H1 (cell line): ENCODE results near the gene ALDH1A3. TPM values are rescaled to one million over a fixed set of nuclear protein-coding genes. Genes with fewer than 3 reads are reported as not detected.

ENCODE experiments used
- CTCF ChIA-PET: fragments of 300-600 bp; sonication (Branson Sonifier 250); formaldehyde crosslinking; loops from one replicate; lab custom pipeline; 2021; ENCODE audit not compliant: partially characterized antibody; lab: Charles Lee
- POLR2A ChIA-PET: fragments of 300-600 bp; sonication (Branson Sonifier 250); formaldehyde crosslinking; loops from one replicate; lab custom pipeline; 2021; ENCODE audit warnings: inconsistent platforms; ENCODE audit not compliant: partially characterized antibody; lab: Charles Lee
- DNase-seq, 2 experiments: peaks; one replicate each; pipeline versions ENCODE4 v3.0.0 to v3.0.0-alpha.2; 2010 to 2022; ENCODE audit warnings: low spot score in 2 of 2, low read depth in 1 of 2, mixed read lengths in 1 of 2
- FAIRE-seq: peaks from 2 replicates; lab custom pipeline; 2011; peaks lifted over from hg19 to GRCh38; lab: Jason Lieb, UNC
- H2AFZ ChIP-seq: 2 replicates; pipeline ENCODE4 v1.8.1; 2012; ENCODE audit warnings: low read length, inconsistent platforms
- H2AK5ac ChIP-seq: 2 replicates; pipeline ENCODE4 v1.6.1; 2013; ENCODE audit warnings: low read depth, low read length
- H2BK120ac ChIP-seq: replicated peaks from 2 replicates; pipeline ENCODE3; 2013; ENCODE audit warnings: low read depth, low read length, inconsistent platforms
- H2BK12ac ChIP-seq: 2 replicates; pipeline ENCODE4 v1.6.1; 2013; ENCODE audit warnings: low read depth, low read length
- H2BK15ac ChIP-seq: 2 replicates; pipeline ENCODE4 v1.6.1; 2013; ENCODE audit warnings: low read length
- H2BK20ac ChIP-seq: 2 replicates; pipeline ENCODE4 v1.6.1; 2013; ENCODE audit warnings: low read length
- H2BK5ac ChIP-seq: 2 replicates; pipeline ENCODE4 v1.6.1; 2013; ENCODE audit warnings: low read depth, low read length
- H3K14ac ChIP-seq: 2 replicates; pipeline ENCODE4 v1.6.1; 2013; ENCODE audit warnings: inconsistent platforms; ENCODE audit not compliant: insufficient read length
- H3K18ac ChIP-seq: 2 replicates; pipeline ENCODE4 v1.6.1; 2013; ENCODE audit warnings: low read length; ENCODE audit errors: extremely low read depth
- H3K23ac ChIP-seq: 2 replicates; pipeline ENCODE4 v1.6.1; 2013; ENCODE audit warnings: inconsistent platforms; ENCODE audit not compliant: insufficient read length
- H3K23me2 ChIP-seq: 2 replicates; pipeline ENCODE4 v1.6.1; 2013; ENCODE audit warnings: low read depth, low read length
- H3K27ac ChIP-seq: 2 replicates; pipeline ENCODE4 v1.6.1; 2011; ENCODE audit warnings: low read depth, low read length, inconsistent platforms
- H3K27me3 ChIP-seq, 4 experiments: replicated peaks in 1 of 4; 1 replicate in 1 of 4; 2 replicates in 3 of 4; pipeline versions ENCODE4 v1.6.1 to v1.8.1; 2011 to 2013; ENCODE audit warnings: low read length in 3 of 4, mild to moderate bottlenecking in 3 of 4, inconsistent platforms in 2 of 4, mixed read lengths in 2 of 4, moderate library complexity in 1 of 4; ENCODE audit not compliant: control insufficient read depth in 3 of 4, insufficient read depth in 3 of 4; ENCODE audit errors: extremely low read depth in 1 of 4
- H3K36me3 ChIP-seq, 4 experiments: 2 replicates each; pipeline versions ENCODE4 v1.6.1 to v1.8.1; 2011 to 2013; ENCODE audit warnings: mild to moderate bottlenecking in 4 of 4, low read length in 3 of 4, moderate library complexity in 2 of 4, control low read depth in 1 of 4, inconsistent platforms in 1 of 4; ENCODE audit not compliant: insufficient read depth in 4 of 4, control insufficient read depth in 2 of 4
- H3K4ac ChIP-seq: replicated peaks from 2 replicates; pipeline ENCODE3; 2013; ENCODE audit warnings: low read length, low read depth, mixed read lengths, inconsistent platforms; ENCODE audit not compliant: insufficient read length
- H3K4me1 ChIP-seq, 4 experiments: replicated peaks in 1 of 4; 1 replicate in 1 of 4; 2 replicates in 3 of 4; pipeline versions ENCODE4 v1.6.1 to v1.8.1; 2011 to 2013; ENCODE audit warnings: low read length in 3 of 4, inconsistent platforms in 2 of 4, mixed read lengths in 1 of 4; ENCODE audit not compliant: insufficient read depth in 4 of 4, control insufficient read depth in 3 of 4
- H3K4me2 ChIP-seq, 2 experiments: 2 replicates each; pipeline versions ENCODE4 v1.6.1 to v1.8.1; 2011 to 2013; ENCODE audit warnings: low read depth in 2 of 2, low read length in 2 of 2, control low read depth in 1 of 2, inconsistent platforms in 1 of 2, mild to moderate bottlenecking in 1 of 2; ENCODE audit not compliant: insufficient read depth in 1 of 2
- H3K4me3 ChIP-seq, 4 experiments: fragments of 200-600, 300-600 bp in 1 of 4; sonication (generic), shearing (Covaris generic), sonication (Bioruptor Twin) in 1 of 4; 2 replicates each; pipeline versions ENCODE4 v1.5.1 to v1.8.1; 2011 to 2016; ENCODE audit warnings: low read length in 4 of 4, low read depth in 3 of 4, control low read depth in 2 of 4, inconsistent platforms in 2 of 4, mild to moderate bottlenecking in 2 of 4, mixed read lengths in 1 of 4, moderate library complexity in 1 of 4; ENCODE audit not compliant: insufficient read depth in 2 of 4; ENCODE audit errors: extremely low read depth in 1 of 4
- H3K56ac ChIP-seq: replicated peaks from 2 replicates; pipeline ENCODE3; 2013; ENCODE audit warnings: low read depth, mild to moderate bottlenecking, mixed read lengths, low read length, inconsistent platforms; ENCODE audit not compliant: insufficient read length
- H3K79me1 ChIP-seq: 2 replicates; pipeline ENCODE4 v1.6.1; 2013; ENCODE audit warnings: low read depth, low read length, control low read depth
- H3K79me2 ChIP-seq, 2 experiments: 2 replicates each; pipeline versions ENCODE4 v1.6.1 to v1.8.1; 2012 to 2013; ENCODE audit warnings: low read length in 2 of 2, mild to moderate bottlenecking in 2 of 2, inconsistent platforms in 1 of 2; ENCODE audit not compliant: insufficient read depth in 2 of 2, control insufficient read depth in 1 of 2
- H3K9ac ChIP-seq, 4 experiments: replicated peaks in 1 of 4; 1 replicate in 1 of 4; 2 replicates in 3 of 4; pipeline versions ENCODE4 v1.6.1 to v1.8.1; 2011 to 2013; ENCODE audit warnings: low read depth in 3 of 4, low read length in 3 of 4, control low read depth in 2 of 4, mild to moderate bottlenecking in 2 of 4, moderate library complexity in 2 of 4, inconsistent platforms in 1 of 4; ENCODE audit errors: extremely low read depth in 1 of 4
- H3K9me3 ChIP-seq, 2 experiments: 2 replicates each; pipeline versions ENCODE4 v1.6.1 to v1.8.1; 2012 to 2013; ENCODE audit warnings: mild to moderate bottlenecking in 2 of 2, moderate library complexity in 2 of 2, control low read depth in 1 of 2, inconsistent platforms in 1 of 2, low read depth in 1 of 2, low read length in 1 of 2, mixed read lengths in 1 of 2; ENCODE audit not compliant: insufficient read depth in 2 of 2
- H4K20me1 ChIP-seq, 2 experiments: replicated peaks in 1 of 2; 2 replicates each; pipeline versions ENCODE3 to v1.8.1; 2011 to 2013; ENCODE audit warnings: inconsistent platforms in 2 of 2, low read length in 2 of 2, mild to moderate bottlenecking in 1 of 2; ENCODE audit not compliant: insufficient read depth in 2 of 2, control insufficient read depth in 1 of 2
- H4K5ac ChIP-seq: 2 replicates; pipeline ENCODE4 v1.6.1; 2013; ENCODE audit warnings: low read length, low read depth, mixed read lengths, inconsistent platforms; ENCODE audit not compliant: insufficient read length
- H4K8ac ChIP-seq: 2 replicates; pipeline ENCODE4 v1.8.0; 2013; ENCODE audit warnings: mild to moderate bottlenecking, moderate library complexity, low read length, inconsistent platforms; ENCODE audit not compliant: insufficient read depth; ENCODE audit errors: extremely low read depth
- H4K91ac ChIP-seq: replicated peaks from 2 replicates; pipeline ENCODE3; 2013; ENCODE audit warnings: low read length, mixed read lengths, inconsistent platforms; ENCODE audit not compliant: insufficient read length
- WGBS, 2 experiments: shearing (Covaris generic) in 1 of 2; methylation state at CpG; one replicate each; pipeline versions ENCODE4 v1.1.6 to v1.1.7; 2013 to 2015; ENCODE audit warnings: low lambda C conversion rate in 2 of 2, mixed read lengths in 2 of 2, inconsistent platforms in 1 of 2, low coverage in 1 of 2, missing lambda C conversion rate in 1 of 2; ENCODE audit not compliant: insufficient replicate concordance in 2 of 2, insufficient coverage in 1 of 2, insufficient read length in 1 of 2; ENCODE audit errors: extremely low coverage in 1 of 2, missing lambda C conversion rate in 1 of 2; 5-methylcytosine and 5-hydroxymethylcytosine counted together
- polyA plus RNA-seq, 7 experiments: library from polyadenylated mRNA; depleted of rRNA in 3 of 7; stranded (reverse) in 5 of 7; unstranded in 2 of 7; fragments of >200 nt in 5 of 7; fragments of 200-250 nt in 2 of 7; gene quantifications; 1 replicate in 5 of 7; 2 replicates in 1 of 7; 4 replicates in 1 of 7; pipeline versions ENCODE4 v1.2.1 to v1.2.3, GENCODE V29; 2011 to 2013; ENCODE audit warnings: missing spikeins in 2 of 7, mixed read lengths in 2 of 7
- total RNA-seq: library from RNA; stranded (reverse); fragmentation: NEBNext Ultra II Directional; extraction: Animal tissue kit (Norgen Biotek cat#: 25700); gene quantifications from 2 replicates; pipeline ENCODE4 v1.2.1, GENCODE V29; 2021

The ALDH1A3 gene
- total and polyA plus RNA-seq, 2 of the 8 experiments (the other 6 are each of a cell fraction or from before 2014, with no cell fraction given): 2.2 to 5.5 TPM

GRCh38 chr15:100937171-100937570, 57.5 kb downstream of the ALDH1A3 start:
- H3K23me2 ChIP-seq: peaks cover 8% of the 10 kb centered on the region; the same call in 1 of the 2 replicates
- no peaks in the 10 kb centered on the region for H3K27me3 ChIP-seq
- H2BK5ac ChIP-seq: no peak overlapping the region
- no peak overlapping the region for H4K5ac ChIP-seq
- H3K4ac ChIP-seq: no peak overlapping the region
- no peaks in the 10 kb centered on the region for H3K36me3 ChIP-seq
- no peak overlapping the region for H3K4me3 ChIP-seq
- H3K18ac ChIP-seq: no peak overlapping the region
- no peak overlapping the region for H2BK12ac ChIP-seq
- H3K79me1 ChIP-seq: no peaks in the 10 kb centered on the region; the same call in 1 of the 2 replicates
- DNase-seq: no peak
- no peak overlapping the region for H2BK120ac ChIP-seq
- H3K79me2 ChIP-seq: no peaks in the 10 kb centered on the region
- 90% methylated on average over 4 of the region's 4 CpGs; no CpG with 5 or more reads in 1 of the 2 experiments for WGBS, 2 experiments
- H3K9me3 ChIP-seq: no peaks in the 10 kb centered on the region
- ChIA-PET CTCF (interaction anchor here (1.1 to 3.8 kb wide), 2 partner anchors 69 to 71 kb away, joined by 3 to 21 read pairs; no protein-coding TSS in a partner anchor), POLR2A (no interaction called here)
- no peak overlapping the region for H3K56ac ChIP-seq
- no peak overlapping the region for H2AK5ac ChIP-seq
- H4K91ac ChIP-seq: no peak overlapping the region
- H3K23ac ChIP-seq: no peak overlapping the region
- no peak overlapping the region for H3K27ac ChIP-seq
- H3K9ac ChIP-seq: no peak overlapping the region
- no peak overlapping the region for H2BK15ac ChIP-seq
- H2AFZ ChIP-seq: no peak overlapping the region
- H3K4me1 ChIP-seq: peaks cover 0 to 4% (median 3%) of the 10 kb centered on the region in 4 experiments; a peak in 4 of 7 replicates
- H2BK20ac ChIP-seq: no peak overlapping the region
- no peak overlapping the region for H3K4me2 ChIP-seq
- H4K20me1 ChIP-seq: no peaks in the 10 kb centered on the region
- no peak for FAIRE-seq
- no peak overlapping the region for H4K8ac ChIP-seq
- no peak overlapping the region for H3K14ac ChIP-seq
